ENCODE results near the gene MOSMO.

GRCh38 chr16:22130528-22130927 lies 122.6 kb downstream of the MOSMO start:
- TF ChIP-seq CTCF (IDR thresholded peaks at IDR 0.05; ENCODE audit: low read depth, low read length) (no peak), EZH2phosphoT487 (IDR thresholded peaks at IDR 0.05; ENCODE audit: low read depth) (no peak)
